H9 (cell line): ENCODE measurements around the gene TENM3. TPM values are rescaled to one million over a fixed set of nuclear protein-coding genes. Genes with fewer than 3 reads are reported as not detected.

Source experiments
- DNase-seq: peaks from one replicate; pipeline ENCODE4 v3.0.0-alpha.2; 2017
- H2AFZ ChIP-seq: one replicate; pipeline ENCODE4 v1.6.1; 2013; ENCODE audit warnings: mild to moderate bottlenecking, low read length, control low read depth, moderate library complexity
- H2AK5ac ChIP-seq: 2 replicates; pipeline ENCODE4 v1.6.1; 2013; ENCODE audit warnings: low read length, control low read depth, mixed read lengths; ENCODE audit not compliant: insufficient read length
- H2BK120ac ChIP-seq: one replicate; pipeline ENCODE4 v1.6.1; 2013; ENCODE audit warnings: low read depth, mild to moderate bottlenecking, low read length, control low read depth, inconsistent platforms; ENCODE audit not compliant: poor library complexity, severe bottlenecking
- H2BK12ac ChIP-seq: 2 replicates; pipeline ENCODE4 v1.6.1; 2013; ENCODE audit warnings: low read length, control low read depth, mixed read lengths, low read depth; ENCODE audit not compliant: insufficient read length
- H2BK15ac ChIP-seq: 2 replicates; pipeline ENCODE4 v1.6.1; 2013; ENCODE audit warnings: low read depth, low read length, control low read depth
- H2BK20ac ChIP-seq: one replicate; pipeline ENCODE4 v1.6.1; 2013; ENCODE audit warnings: low read depth, mild to moderate bottlenecking, low read length, control low read depth, inconsistent platforms; ENCODE audit not compliant: poor library complexity, severe bottlenecking
- H2BK5ac ChIP-seq: 2 replicates; pipeline ENCODE4 v1.6.1; 2013; ENCODE audit warnings: low read length, control low read depth, mixed read lengths; ENCODE audit not compliant: insufficient read length
- H3K14ac ChIP-seq: 2 replicates; pipeline ENCODE4 v1.6.1; 2013; ENCODE audit warnings: low read length, control low read depth; ENCODE audit not compliant: insufficient read depth
- H3K18ac ChIP-seq: 2 replicates; pipeline ENCODE4 v1.6.1; 2013; ENCODE audit warnings: low read depth, mild to moderate bottlenecking, mixed read lengths, low read length, control low read depth; ENCODE audit not compliant: insufficient read length
- H3K23ac ChIP-seq: 2 replicates; pipeline ENCODE4 v1.6.1; 2013; ENCODE audit warnings: low read length, control low read depth, mixed read lengths, low read depth; ENCODE audit not compliant: insufficient read length
- H3K23me2 ChIP-seq: 2 replicates; pipeline ENCODE4 v1.6.1; 2013; ENCODE audit warnings: low read depth, mild to moderate bottlenecking, mixed read lengths, low read length, control low read depth; ENCODE audit not compliant: insufficient read length, poor library complexity, severe bottlenecking
- H3K27ac ChIP-seq: 2 replicates; pipeline ENCODE4 v1.5.1; 2013; ENCODE audit warnings: low read length, control low read depth, mixed read lengths, low read depth; ENCODE audit not compliant: insufficient read length
- H3K27me3 ChIP-seq: 2 replicates; pipeline ENCODE4 v1.6.1; 2013; ENCODE audit warnings: low read length, control low read depth, inconsistent platforms; ENCODE audit not compliant: insufficient read depth
- H3K4ac ChIP-seq: 2 replicates; pipeline ENCODE4 v1.6.1; 2013; ENCODE audit warnings: low read depth, mild to moderate bottlenecking, control low read depth, inconsistent platforms, low read length, moderate library complexity
- H3K4me1 ChIP-seq: 2 replicates; pipeline ENCODE4 v1.6.1; 2013; ENCODE audit warnings: low read length, control low read depth, inconsistent platforms; ENCODE audit not compliant: insufficient read depth
- H3K4me2 ChIP-seq: 2 replicates; pipeline ENCODE4 v1.6.1; 2013; ENCODE audit warnings: low read length, control low read depth, mixed read lengths; ENCODE audit not compliant: insufficient read length, insufficient read depth
- H3K56ac ChIP-seq: 2 replicates; pipeline ENCODE4 v1.6.1; 2013; ENCODE audit warnings: low read depth, mild to moderate bottlenecking, mixed read lengths, low read length, control low read depth; ENCODE audit not compliant: insufficient read length
- H3K79me1 ChIP-seq: 2 replicates; pipeline ENCODE4 v1.6.1; 2013; ENCODE audit warnings: low read depth, mild to moderate bottlenecking, moderate library complexity, low read length, control low read depth, inconsistent platforms; ENCODE audit not compliant: insufficient read depth, poor library complexity, severe bottlenecking
- H3K79me2 ChIP-seq: 2 replicates; pipeline ENCODE4 v1.6.1; 2013; ENCODE audit warnings: low read length, control low read depth, inconsistent platforms; ENCODE audit not compliant: insufficient read depth
- H3K9ac ChIP-seq: 2 replicates; pipeline ENCODE4 v1.6.1; 2013; ENCODE audit warnings: low read length, control low read depth, mixed read lengths; ENCODE audit not compliant: insufficient read length; ENCODE audit errors: extremely low read depth
- H3K9me3 ChIP-seq: one replicate; pipeline ENCODE4 v1.6.1; 2013; ENCODE audit warnings: low read depth, low read length, inconsistent platforms; ENCODE audit not compliant: control insufficient read depth
- H3T11ph ChIP-seq: one replicate; pipeline ENCODE4 v1.6.1; 2013; ENCODE audit warnings: mild to moderate bottlenecking, low read length, control low read depth, inconsistent platforms
- H4K20me1 ChIP-seq: one replicate; pipeline ENCODE4 v1.6.1; 2013; ENCODE audit not compliant: control insufficient read depth, insufficient read length, insufficient read depth
- H4K5ac ChIP-seq: 2 replicates; pipeline ENCODE4 v1.6.1; 2013; ENCODE audit warnings: low read depth, mild to moderate bottlenecking, mixed read lengths, low read length, control low read depth; ENCODE audit not compliant: insufficient read length
- H4K8ac ChIP-seq: replicated peaks from 2 replicates; pipeline ENCODE4 v1.6.1; 2013; ENCODE audit warnings: low read length, control low read depth, mixed read lengths, low read depth; ENCODE audit not compliant: insufficient read length
- H4K91ac ChIP-seq: 2 replicates; pipeline ENCODE4 v1.6.1; 2013; ENCODE audit warnings: low read depth, mild to moderate bottlenecking, moderate library complexity, mixed read lengths, low read length, control low read depth; ENCODE audit not compliant: insufficient read length
- H3K27ac Mint-ChIP-seq, 3 experiments: 2 replicates in 2 of 3; 3 replicates in 1 of 3; pipeline ENCODE4 v1.8.0; 2020 to 2021; ENCODE audit warnings: mixed read lengths in 3 of 3, mild to moderate bottlenecking in 1 of 3, moderate library complexity in 1 of 3
- H3K27me3 Mint-ChIP-seq: 2 replicates; pipeline ENCODE4 v1.8.0; 2021; ENCODE audit warnings: low read depth, mild to moderate bottlenecking, moderate library complexity, mixed read lengths
- H3K36me3 Mint-ChIP-seq, 3 experiments: 2 replicates in 2 of 3; 3 replicates in 1 of 3; pipeline ENCODE4 v1.8.0; 2020 to 2021; ENCODE audit warnings: low read depth in 3 of 3, mixed read lengths in 3 of 3; ENCODE audit not compliant: insufficient read depth in 1 of 3
- H3K4me1 Mint-ChIP-seq, 2 experiments: 2 replicates each; pipeline ENCODE4 v1.8.0; 2020; ENCODE audit warnings: mixed read lengths in 2 of 2
- H3K4me3 Mint-ChIP-seq, 2 experiments: 2 replicates in 1 of 2; 3 replicates in 1 of 2; pipeline ENCODE4 v1.8.0; 2020 to 2021; ENCODE audit warnings: mild to moderate bottlenecking in 2 of 2, mixed read lengths in 2 of 2, moderate library complexity in 1 of 2
- H3K9me3 Mint-ChIP-seq, 2 experiments: 2 replicates in 1 of 2; 3 replicates in 1 of 2; pipeline ENCODE4 v1.8.0; 2020; ENCODE audit warnings: mild to moderate bottlenecking in 2 of 2, mixed read lengths in 2 of 2, moderate library complexity in 1 of 2
- WGBS: extraction: QIAGEN DNeasy Blood & Tissue Kit; methylation state at CpG from one replicate; pipeline ENCODE4 v1.1.7; 2013; ENCODE audit warnings: missing lambda C conversion rate, low lambda C conversion rate, mixed read lengths; ENCODE audit not compliant: insufficient read length; ENCODE audit errors: extremely low coverage; 5-methylcytosine and 5-hydroxymethylcytosine counted together
- total RNA-seq: library from RNA; stranded (reverse); gene quantifications from 2 replicates; pipeline ENCODE4 v1.2.1, GENCODE V29; 2021
- TF ChIP-seq, protein P1 (sequence below): fragments of 200-600 bp; sonication (generic); conservative IDR thresholded peaks from 3 replicates; pipeline ENCODE4 v1.8.0; 2021; ENCODE audit warnings: antibody characterized with exemption, mild to moderate bottlenecking

TENM3 gene
- total RNA-seq, 1 experiment from 2014 or later, result 49.6 TPM

- Histone ChIP-seq H3K23ac (no peak overlapping the region), H3K9ac (no peak overlapping the region), H3K79me2 (no peaks in the 10 kb centered on the region), H4K91ac (no peak overlapping the region), H2BK5ac (no peak overlapping the region), H3K27me3 (no peaks in the 10 kb centered on the region), H3K56ac (no peak overlapping the region), H3K27ac (no peak overlapping the region), H3K23me2 (no peaks in the 10 kb centered on the region), H3K4me2 (no peak overlapping the region), H2BK12ac (no peak overlapping the region), H2AK5ac (no peak overlapping the region), H3K14ac (no peak overlapping the region; the same call in 1 of the 2 replicates), H3K79me1 (no peaks in the 10 kb centered on the region), H3T11ph (no peak overlapping the region), H2BK15ac (no peak overlapping the region), H2BK120ac (no peak overlapping the region), H4K20me1 (no peaks in the 10 kb centered on the region), H4K5ac (no peak overlapping the region), H3K4ac (no peak overlapping the region), H2BK20ac (no peak overlapping the region), H4K8ac (no peak overlapping the region), H3K9me3 (no peaks in the 10 kb centered on the region), H3K4me1 (peaks cover 8% of the 10 kb centered on the region; the same call in 1 of the 2 replicates), H3K18ac (no peak overlapping the region), H2AFZ (no peak overlapping the region)
- DNase-seq, result no peak
- H3K4me3 Mint-ChIP-seq, result no peak overlapping the region
- H3K36me3 Mint-ChIP-seq, result no peaks in the 10 kb centered on the region
- no peaks in the 10 kb centered on the region for H3K27me3 Mint-ChIP-seq
- no CpG with 5 or more reads among the region's 9 CpGs for WGBS
- peaks cover 19 to 28% of the 10 kb centered on the region in 2 experiments for H3K4me1 Mint-ChIP-seq
- TF ChIP-seq, protein P1, sequence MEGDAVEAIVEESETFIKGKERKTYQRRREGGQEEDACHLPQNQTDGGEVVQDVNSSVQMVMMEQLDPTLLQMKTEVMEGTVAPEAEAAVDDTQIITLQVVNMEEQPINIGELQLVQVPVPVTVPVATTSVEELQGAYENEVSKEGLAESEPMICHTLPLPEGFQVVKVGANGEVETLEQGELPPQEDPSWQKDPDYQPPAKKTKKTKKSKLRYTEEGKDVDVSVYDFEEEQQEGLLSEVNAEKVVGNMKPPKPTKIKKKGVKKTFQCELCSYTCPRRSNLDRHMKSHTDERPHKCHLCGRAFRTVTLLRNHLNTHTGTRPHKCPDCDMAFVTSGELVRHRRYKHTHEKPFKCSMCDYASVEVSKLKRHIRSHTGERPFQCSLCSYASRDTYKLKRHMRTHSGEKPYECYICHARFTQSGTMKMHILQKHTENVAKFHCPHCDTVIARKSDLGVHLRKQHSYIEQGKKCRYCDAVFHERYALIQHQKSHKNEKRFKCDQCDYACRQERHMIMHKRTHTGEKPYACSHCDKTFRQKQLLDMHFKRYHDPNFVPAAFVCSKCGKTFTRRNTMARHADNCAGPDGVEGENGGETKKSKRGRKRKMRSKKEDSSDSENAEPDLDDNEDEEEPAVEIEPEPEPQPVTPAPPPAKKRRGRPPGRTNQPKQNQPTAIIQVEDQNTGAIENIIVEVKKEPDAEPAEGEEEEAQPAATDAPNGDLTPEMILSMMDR, result no peak
- H3K27ac Mint-ChIP-seq, result peak overlapping the region; percentile 65 to 89 (median 80); a peak in 4 of 7 replicates
- no peaks in the 10 kb centered on the region for H3K9me3 Mint-ChIP-seq
Observed at GRCh38 chr4:182297659-182298058, 54.5 kb downstream of the TENM3 start.
